ENCODE measurements around the gene RAE1.

GRCh38 chr20:57387945-57388371 is 36.9 kb downstream of the RAE1 start:
- TF ChIP-seq POLR2A (IDR thresholded peaks at IDR 0.05) = no peak
- no peak for TF ChIP-seq CTCF (IDR thresholded peaks at IDR 0.05 in 4 of 5, conservative IDR thresholded peaks at IDR 0.05 in 1 of 5)
